ENCODE results near the gene LMF1.

DNA sequence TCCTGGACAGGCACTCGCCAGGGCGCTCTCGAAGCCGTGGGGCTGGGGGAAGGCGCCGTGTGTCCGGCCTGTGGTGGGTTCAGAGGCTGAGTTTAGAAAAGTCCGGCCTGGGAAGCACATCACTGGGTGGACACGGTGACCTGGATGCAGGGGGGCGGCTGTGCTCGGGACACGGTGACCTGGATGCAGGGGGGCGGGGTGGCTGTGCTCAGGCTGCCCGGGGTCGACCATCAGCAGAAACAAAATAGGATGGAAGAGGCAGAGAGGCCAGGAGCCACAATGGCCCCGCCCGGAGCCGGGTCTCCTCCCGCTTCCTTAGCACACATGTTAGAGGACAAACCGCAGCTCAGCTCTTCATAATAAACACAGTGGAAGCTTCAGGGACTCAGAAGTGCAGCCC, 127.0 kb downstream of the LMF1 start:
- TF ChIP-seq, protein P1, sequence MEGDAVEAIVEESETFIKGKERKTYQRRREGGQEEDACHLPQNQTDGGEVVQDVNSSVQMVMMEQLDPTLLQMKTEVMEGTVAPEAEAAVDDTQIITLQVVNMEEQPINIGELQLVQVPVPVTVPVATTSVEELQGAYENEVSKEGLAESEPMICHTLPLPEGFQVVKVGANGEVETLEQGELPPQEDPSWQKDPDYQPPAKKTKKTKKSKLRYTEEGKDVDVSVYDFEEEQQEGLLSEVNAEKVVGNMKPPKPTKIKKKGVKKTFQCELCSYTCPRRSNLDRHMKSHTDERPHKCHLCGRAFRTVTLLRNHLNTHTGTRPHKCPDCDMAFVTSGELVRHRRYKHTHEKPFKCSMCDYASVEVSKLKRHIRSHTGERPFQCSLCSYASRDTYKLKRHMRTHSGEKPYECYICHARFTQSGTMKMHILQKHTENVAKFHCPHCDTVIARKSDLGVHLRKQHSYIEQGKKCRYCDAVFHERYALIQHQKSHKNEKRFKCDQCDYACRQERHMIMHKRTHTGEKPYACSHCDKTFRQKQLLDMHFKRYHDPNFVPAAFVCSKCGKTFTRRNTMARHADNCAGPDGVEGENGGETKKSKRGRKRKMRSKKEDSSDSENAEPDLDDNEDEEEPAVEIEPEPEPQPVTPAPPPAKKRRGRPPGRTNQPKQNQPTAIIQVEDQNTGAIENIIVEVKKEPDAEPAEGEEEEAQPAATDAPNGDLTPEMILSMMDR (IDR thresholded peaks at IDR 0.05), result no peak
- TF ChIP-seq POLR2A (IDR thresholded peaks at IDR 0.05), result no peak
